DOHH2 (cell line): ENCODE results near the gene FNDC7.
A peak's percentile ranks its signal among the peaks of the same experiment; 100 is the strongest.

ENCODE experiments used
- H3F3A ChIP-seq: fragments of 200-600 bp; sonication (generic), shearing (Covaris generic); 2 replicates; pipeline ENCODE4 v1.6.0; 2016; ENCODE audit warnings: antibody characterized with exemption, mild to moderate bottlenecking; ENCODE audit not compliant: control insufficient read depth, insufficient read depth
- H3K27ac ChIP-seq: fragments of 200-600 bp; sonication (generic); 2 replicates; pipeline ENCODE4 v1.5.1; 2014; ENCODE audit warnings: low read depth, mild to moderate bottlenecking, low read length, moderate library complexity
- H3K27me3 ChIP-seq: fragments of 200-600 bp; sonication (generic); 2 replicates; pipeline ENCODE4 v1.6.1; 2014; ENCODE audit warnings: mild to moderate bottlenecking, low read length, mixed read lengths; ENCODE audit not compliant: control insufficient read depth
- H3K36me3 ChIP-seq: fragments of 200-600 bp; sonication (generic); 2 replicates; pipeline ENCODE4 v1.6.1; 2014; ENCODE audit warnings: mild to moderate bottlenecking, low read length, moderate library complexity, mixed read lengths; ENCODE audit not compliant: control insufficient read depth
- H3K4me1 ChIP-seq: fragments of 200-600 bp; sonication (generic); 2 replicates; pipeline ENCODE4 v1.6.1; 2014; ENCODE audit warnings: mild to moderate bottlenecking, low read length, mixed read lengths; ENCODE audit not compliant: control insufficient read depth
- H3K4me2 ChIP-seq: fragments of 200-600 bp; sonication (generic); 2 replicates; pipeline ENCODE4 v1.6.0; 2014; ENCODE audit warnings: mild to moderate bottlenecking, low read length, moderate library complexity
- H3K4me3 ChIP-seq: fragments of 200-600 bp; sonication (generic); 2 replicates; pipeline ENCODE4 v1.5.1; 2014; ENCODE audit warnings: mild to moderate bottlenecking, low read length, mixed read lengths
- H3K79me2 ChIP-seq: fragments of 200-600 bp; sonication (generic); 2 replicates; pipeline ENCODE4 v1.6.1; 2014; ENCODE audit warnings: mild to moderate bottlenecking, low read length, mixed read lengths; ENCODE audit not compliant: control insufficient read depth
- H3K9me2 ChIP-seq: fragments of 200-600 bp; sonication (generic); replicated peaks from 2 replicates; pipeline ENCODE4 v1.6.1; 2014; ENCODE audit warnings: mild to moderate bottlenecking, low read length, mixed read lengths; ENCODE audit not compliant: control insufficient read depth
- H3K9me3 ChIP-seq: fragments of 200-600 bp; sonication (generic); 2 replicates; pipeline ENCODE4 v1.6.1; 2014; ENCODE audit warnings: antibody characterized with exemption, low read length, mixed read lengths; ENCODE audit not compliant: control insufficient read depth, insufficient read depth
- H4K20me1 ChIP-seq: fragments of 200-600 bp; sonication (generic); 2 replicates; pipeline ENCODE4 v1.6.0; 2014; ENCODE audit warnings: low read depth, mild to moderate bottlenecking, antibody characterized with exemption, low read length, moderate library complexity; ENCODE audit not compliant: control insufficient read depth, insufficient read depth
- CTCF ChIP-seq: fragments of 200-600 bp; sonication (generic); IDR thresholded peaks from one replicate; pipeline ENCODE4 v1.5.1; 2014; ENCODE audit warnings: antibody characterized with exemption, mild to moderate bottlenecking, low read depth, low read length; ENCODE audit not compliant: poor library complexity, severe bottlenecking
- EZH2phosphoT487 ChIP-seq: fragments of 200-600 bp; sonication (generic); IDR thresholded peaks from 2 replicates; pipeline ENCODE4 v1.6.1; 2017; ENCODE audit warnings: borderline replicate concordance, mild to moderate bottlenecking, antibody characterized with exemption, low read length, moderate library complexity, mixed read lengths

FNDC7 gene

DNA sequence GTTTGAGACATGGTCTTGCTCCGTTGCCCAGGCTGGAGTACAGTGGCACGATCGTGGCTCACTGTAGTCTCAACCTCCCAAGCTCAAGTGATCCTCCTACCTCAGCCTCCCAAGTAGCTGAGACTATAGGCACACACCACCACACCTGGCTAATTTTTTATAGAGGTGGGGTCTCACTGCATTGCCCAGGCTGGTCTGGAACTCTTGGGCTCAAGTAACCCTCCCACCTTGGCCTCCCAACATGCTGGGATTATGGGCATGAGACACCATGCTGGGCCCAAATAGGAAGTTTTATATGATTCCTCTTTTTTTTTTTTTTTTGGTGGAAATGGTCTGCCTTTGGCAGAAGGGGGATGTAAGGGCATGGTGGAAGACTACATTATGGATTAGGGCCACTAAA, 6.1 kb upstream of the FNDC7 start:
- no peaks in the 10 kb centered on the region for H3K9me3 ChIP-seq
- H3K4me1 ChIP-seq: peaks cover 21% of the 10 kb centered on the region
- peaks cover 2% of the 10 kb centered on the region; the same call in 1 of the 2 replicates for H3K27me3 ChIP-seq
- no peak overlapping the region for H3K4me2 ChIP-seq
- no peak for TF ChIP-seq CTCF
- TF ChIP-seq EZH2phosphoT487: no peak
- no peaks in the 10 kb centered on the region for H4K20me1 ChIP-seq
- no peak overlapping the region for H3K27ac ChIP-seq
- no peaks in the 10 kb centered on the region for H3K9me2 ChIP-seq
- no peak overlapping the region for H3K4me3 ChIP-seq
- H3F3A ChIP-seq: peaks cover 22% of the 10 kb centered on the region
- H3K79me2 ChIP-seq: no peaks in the 10 kb centered on the region
- peaks cover 5% of the 10 kb centered on the region for H3K36me3 ChIP-seq

DNA sequence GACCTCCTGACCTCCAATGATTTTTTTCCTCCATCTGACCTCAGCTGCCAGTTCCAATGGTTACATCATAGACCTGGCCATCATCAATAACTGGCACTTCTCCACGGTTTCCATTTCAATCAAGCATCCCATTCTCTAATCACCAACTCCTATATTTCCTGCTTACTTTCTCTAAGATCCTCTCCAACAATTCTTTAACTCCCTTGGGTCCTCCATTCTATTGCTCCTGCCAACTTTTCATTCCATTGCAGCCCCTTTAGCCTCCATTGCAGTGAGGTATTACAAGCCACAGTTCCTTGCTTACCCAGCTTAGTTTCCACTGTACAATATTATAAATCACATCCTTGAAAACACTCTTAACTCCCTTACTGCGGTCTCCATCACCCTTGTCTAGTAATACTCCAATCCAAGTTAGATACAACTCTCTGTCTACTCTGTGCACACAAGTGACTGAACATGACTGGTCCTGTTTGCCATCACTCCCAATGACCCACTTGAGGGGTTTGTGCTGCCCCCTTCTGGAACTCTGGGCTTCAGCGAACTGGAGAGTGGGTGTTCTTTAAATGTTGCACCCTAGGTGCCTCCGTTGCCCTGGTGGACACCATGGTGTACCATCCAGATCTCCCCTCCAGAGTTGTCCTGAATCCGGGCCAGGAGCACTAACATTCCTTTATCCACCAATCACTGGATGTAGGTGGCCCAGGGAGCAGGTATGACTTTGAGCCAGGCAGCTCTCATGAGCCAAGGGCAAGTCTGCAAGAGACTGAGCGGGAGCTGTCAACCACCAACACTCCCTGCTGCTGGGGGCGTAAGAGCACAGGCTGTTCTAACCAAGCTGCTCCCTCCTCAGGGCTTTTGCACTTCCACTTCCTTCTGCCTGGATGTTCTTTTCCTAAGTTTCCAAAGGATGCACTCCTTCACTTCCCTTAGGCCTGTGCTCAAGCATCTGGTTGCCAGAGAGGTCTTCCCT, 3.7 kb upstream of the FNDC7 start:
- no peak overlapping the region for H3K27ac ChIP-seq
- H3K4me1 ChIP-seq: peaks cover 4% of the 10 kb centered on the region
- no peaks in the 10 kb centered on the region for H3K9me2 ChIP-seq
- H3F3A ChIP-seq: no peaks in the 10 kb centered on the region; the same call in 1 of the 2 replicates
- no peaks in the 10 kb centered on the region for H3K9me3 ChIP-seq
- peaks cover 2% of the 10 kb centered on the region; the same call in 1 of the 2 replicates for H3K27me3 ChIP-seq
- H3K79me2 ChIP-seq: no peaks in the 10 kb centered on the region
- no peaks in the 10 kb centered on the region for H3K36me3 ChIP-seq
- no peak overlapping the region for H3K4me3 ChIP-seq
- TF ChIP-seq EZH2phosphoT487 (no peak), CTCF (peak; percentile 61)
- no peak overlapping the region for H3K4me2 ChIP-seq
- no peaks in the 10 kb centered on the region for H4K20me1 ChIP-seq

GRCh38 chr1:108715932-108716331, 3.2 kb downstream of the FNDC7 start:
- Histone ChIP-seq H3K79me2 (no peaks in the 10 kb centered on the region), H3K36me3 (no peaks in the 10 kb centered on the region), H3K9me3 (no peaks in the 10 kb centered on the region), H3K9me2 (no peaks in the 10 kb centered on the region), H3K27ac (no peak overlapping the region), H3K4me2 (no peak overlapping the region), H3K27me3 (peaks cover 14% of the 10 kb centered on the region; the same call in 1 of the 2 replicates), H3K4me1 (no peaks in the 10 kb centered on the region), H4K20me1 (no peaks in the 10 kb centered on the region), H3F3A (no peaks in the 10 kb centered on the region; the same call in 1 of the 2 replicates), H3K4me3 (no peak overlapping the region)
- TF ChIP-seq CTCF (no peak), EZH2phosphoT487 (no peak)
